Measurements from ENCODE around the gene SEMA6A.

SEMA6A gene

DNA sequence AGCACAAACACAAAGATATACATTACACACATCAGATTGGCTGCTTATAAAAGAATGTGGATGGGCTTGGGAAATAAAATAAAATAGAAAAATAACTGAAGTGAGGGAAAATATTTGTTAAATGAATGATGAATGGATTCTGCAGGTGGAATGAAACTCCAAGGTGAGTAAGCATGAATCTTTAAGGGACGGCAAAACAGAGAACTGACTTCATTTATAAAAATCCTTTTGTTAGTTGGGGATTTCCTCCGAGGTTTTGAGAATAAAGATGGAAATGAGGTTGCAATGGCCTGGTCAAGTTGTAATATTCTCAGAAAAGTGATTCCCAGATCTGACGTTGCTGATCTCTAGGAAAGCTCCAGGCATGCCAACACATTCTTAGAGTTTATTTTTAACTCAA lies 20.9 kb upstream of the SEMA6A start:
- peaks cover 5% of the 10 kb centered on the region; the same call in 1 of the 2 replicates for H3K4me1 ChIP-seq
- H3K4me3 ChIP-seq (ENCODE audit: low read depth, low read length), result no peak overlapping the region
- DNase-seq, result no peak
- no peaks in the 10 kb centered on the region for H3K27me3 ChIP-seq
- TF ChIP-seq, protein P1, sequence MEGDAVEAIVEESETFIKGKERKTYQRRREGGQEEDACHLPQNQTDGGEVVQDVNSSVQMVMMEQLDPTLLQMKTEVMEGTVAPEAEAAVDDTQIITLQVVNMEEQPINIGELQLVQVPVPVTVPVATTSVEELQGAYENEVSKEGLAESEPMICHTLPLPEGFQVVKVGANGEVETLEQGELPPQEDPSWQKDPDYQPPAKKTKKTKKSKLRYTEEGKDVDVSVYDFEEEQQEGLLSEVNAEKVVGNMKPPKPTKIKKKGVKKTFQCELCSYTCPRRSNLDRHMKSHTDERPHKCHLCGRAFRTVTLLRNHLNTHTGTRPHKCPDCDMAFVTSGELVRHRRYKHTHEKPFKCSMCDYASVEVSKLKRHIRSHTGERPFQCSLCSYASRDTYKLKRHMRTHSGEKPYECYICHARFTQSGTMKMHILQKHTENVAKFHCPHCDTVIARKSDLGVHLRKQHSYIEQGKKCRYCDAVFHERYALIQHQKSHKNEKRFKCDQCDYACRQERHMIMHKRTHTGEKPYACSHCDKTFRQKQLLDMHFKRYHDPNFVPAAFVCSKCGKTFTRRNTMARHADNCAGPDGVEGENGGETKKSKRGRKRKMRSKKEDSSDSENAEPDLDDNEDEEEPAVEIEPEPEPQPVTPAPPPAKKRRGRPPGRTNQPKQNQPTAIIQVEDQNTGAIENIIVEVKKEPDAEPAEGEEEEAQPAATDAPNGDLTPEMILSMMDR (IDR thresholded peaks at IDR 0.05; ENCODE audit: low read depth, low read length), result no peak
- H3K9me3 ChIP-seq, result no peaks in the 10 kb centered on the region
- H3K36me3 ChIP-seq, result no peaks in the 10 kb centered on the region

DNA sequence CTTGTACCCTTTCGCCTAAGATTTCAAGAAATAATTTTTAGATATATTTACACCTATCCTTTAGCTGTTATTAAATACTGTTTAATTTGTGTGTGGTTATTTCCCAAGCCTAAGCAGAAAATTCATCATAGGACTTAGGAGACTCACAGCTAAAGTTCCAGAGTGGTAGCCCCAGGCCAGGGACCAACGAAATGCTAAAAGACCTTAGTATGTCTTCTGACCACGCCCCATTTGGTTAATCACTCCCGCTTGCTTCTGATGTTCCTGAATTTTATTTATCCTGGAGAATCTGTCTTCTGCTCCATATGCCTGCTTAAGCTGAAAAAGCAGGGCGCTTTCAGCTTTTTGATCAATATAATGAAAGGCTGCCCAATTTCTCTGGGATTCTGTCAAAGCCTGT lies 18.7 kb upstream of the SEMA6A start:
- Histone ChIP-seq H3K4me1 (no peaks in the 10 kb centered on the region), H3K9me3 (no peaks in the 10 kb centered on the region), H3K27me3 (no peaks in the 10 kb centered on the region), H3K36me3 (no peaks in the 10 kb centered on the region), H3K4me3 (ENCODE audit: low read depth, low read length) (no peak overlapping the region)
- TF ChIP-seq, protein P1 (IDR thresholded peaks at IDR 0.05; ENCODE audit: low read depth, low read length), result no peak
- no peak for DNase-seq

DNA sequence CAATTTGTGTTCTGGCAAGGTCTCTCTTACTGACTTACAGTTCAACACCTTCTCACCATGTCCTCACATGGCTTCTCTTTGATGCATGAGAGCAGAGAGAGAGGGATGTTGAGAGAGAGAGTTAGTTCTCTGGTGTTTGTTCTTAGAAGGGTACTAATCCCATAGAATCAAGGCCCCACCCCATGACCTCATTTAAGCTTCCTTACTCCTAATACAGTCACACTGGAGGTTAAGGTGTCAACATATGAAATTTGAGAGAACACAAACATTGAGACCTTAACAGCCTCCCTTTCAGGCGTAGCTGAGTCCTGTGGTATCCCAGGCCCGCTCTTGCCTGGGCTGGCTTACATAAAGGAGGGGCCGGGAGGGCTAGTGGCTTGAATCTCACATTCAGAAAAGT lies 10.6 kb upstream of the SEMA6A start:
- no peaks in the 10 kb centered on the region for H3K36me3 ChIP-seq

DNA sequence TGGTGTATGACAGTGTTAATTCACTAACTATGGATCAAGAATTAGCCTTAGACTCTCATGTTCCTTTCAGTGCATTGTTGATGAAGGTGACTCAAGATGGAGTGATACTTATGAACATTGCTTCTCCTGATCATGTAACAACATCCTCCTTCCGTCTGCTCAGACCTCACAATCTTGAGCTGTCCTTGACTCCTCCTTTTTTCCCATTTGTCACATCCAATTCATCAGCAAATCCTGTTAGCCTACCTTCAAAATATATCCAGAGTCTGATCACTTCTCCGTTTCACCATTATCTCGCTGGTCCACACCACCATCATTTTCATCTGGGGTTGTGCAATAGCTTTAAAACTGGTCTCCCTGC lies 9.2 kb upstream of the SEMA6A start:
- no peak for DNase-seq
- no peak overlapping the region for H3K4me3 ChIP-seq (ENCODE audit: low read depth, low read length)
- TF ChIP-seq, protein P1 (IDR thresholded peaks at IDR 0.05; ENCODE audit: low read depth, low read length), result no peak
- H3K4me1 ChIP-seq, result no peaks in the 10 kb centered on the region
- no peaks in the 10 kb centered on the region for H3K36me3 ChIP-seq
- no peaks in the 10 kb centered on the region for H3K27me3 ChIP-seq
- H3K9me3 ChIP-seq, result no peaks in the 10 kb centered on the region

More for the DNA sequence above, 10.6 kb upstream of the SEMA6A start:
- no peak overlapping the region for H3K4me3 ChIP-seq (ENCODE audit: low read depth, low read length)
- TF ChIP-seq, protein P1 (IDR thresholded peaks at IDR 0.05; ENCODE audit: low read depth, low read length), result no peak
- DNase-seq, result no peak
- H3K27me3 ChIP-seq, result no peaks in the 10 kb centered on the region
- no peaks in the 10 kb centered on the region for H3K4me1 ChIP-seq
- H3K9me3 ChIP-seq, result no peaks in the 10 kb centered on the region

DNA sequence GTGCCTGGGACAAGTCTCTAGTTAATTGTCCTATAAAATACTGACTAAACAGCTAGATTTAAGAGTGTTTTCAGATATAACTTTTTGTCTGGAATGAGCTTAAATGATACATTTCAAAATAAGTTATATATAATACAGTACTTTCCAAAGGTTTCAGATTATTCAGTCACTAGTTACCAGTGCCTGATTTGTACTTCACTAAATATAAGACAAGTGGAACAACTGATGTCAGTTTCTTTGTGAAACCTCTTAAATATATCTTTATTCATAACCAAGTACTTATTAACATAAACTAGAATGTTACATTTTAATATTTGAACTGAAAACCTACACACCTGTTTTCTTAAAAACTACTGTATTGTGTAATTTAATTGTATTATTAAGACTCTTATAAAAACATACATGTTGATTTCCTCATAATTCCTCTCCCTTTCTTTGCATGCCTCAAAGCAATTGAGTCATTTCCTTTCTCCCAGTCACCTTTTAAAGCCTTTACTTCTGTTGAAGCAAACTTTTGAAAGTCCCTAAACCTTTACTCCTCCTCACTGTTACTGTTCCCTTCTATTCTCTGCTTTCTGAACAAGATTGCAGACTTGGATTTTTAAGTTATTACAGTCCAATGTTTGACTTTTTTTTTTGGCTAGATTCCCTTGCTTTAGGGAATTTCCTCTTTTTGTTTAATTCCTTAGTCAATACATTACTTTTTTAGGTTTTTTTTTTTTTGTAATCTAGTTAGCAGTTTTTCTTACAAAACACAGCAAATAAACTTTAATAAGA lies 8.7 kb upstream of the SEMA6A start:
- no peaks in the 10 kb centered on the region for H3K27me3 ChIP-seq
- no peak for DNase-seq
- TF ChIP-seq, protein P1 (IDR thresholded peaks at IDR 0.05; ENCODE audit: low read depth, low read length), result no peak
- H3K9me3 ChIP-seq, result no peaks in the 10 kb centered on the region
- H3K4me1 ChIP-seq, result no peaks in the 10 kb centered on the region
- no peak overlapping the region for H3K4me3 ChIP-seq (ENCODE audit: low read depth, low read length)
- H3K36me3 ChIP-seq, result no peaks in the 10 kb centered on the region

- no peak for DNase-seq
- Histone ChIP-seq H3K4me1 (no peaks in the 10 kb centered on the region), H3K4me3 (ENCODE audit: low read depth, low read length) (no peak overlapping the region), H3K9me3 (no peaks in the 10 kb centered on the region), H3K27me3 (no peaks in the 10 kb centered on the region), H3K36me3 (no peaks in the 10 kb centered on the region)
- TF ChIP-seq, protein P1 (IDR thresholded peaks at IDR 0.05; ENCODE audit: low read depth, low read length), result no peak
Observed at GRCh38 chr5:116581910-116582309, 7.3 kb upstream of the SEMA6A start.

Measured in BE2C (cell line).